Activated T-cell treated with anti-CD3 and anti-CD28 coated beads for 4 hours (primary cell): ENCODE data around the gene GGPS1.
A peak's percentile ranks its signal among the peaks of the same experiment; 100 is the strongest.
"Not testable (repeated sequence)": the region's sequence is repeated elsewhere in the genome, so short reads cannot be mapped to it uniquely, and the experiment has no call there.

Source experiments
- DNase-seq: peaks from one replicate; pipeline ENCODE4 v3.0.0-alpha.2; 2020

GGPS1 gene

GRCh38 chr1:235307158-235308124 is 20.9 kb upstream of the GGPS1 start:
- DNase-seq, result no peak

GRCh38 chr1:235309206-235309605 is 19.2 kb upstream of the GGPS1 start:
- DNase-seq, result not testable (repeated sequence)

- no peak for DNase-seq
Measured at GRCh38 chr1:235313262-235313661, 15.1 kb upstream of the GGPS1 start.

- no peak for DNase-seq
Measured at GRCh38 chr1:235313931-235314678, 14.3 kb upstream of the GGPS1 start.

GRCh38 chr1:235315173-235315572 is 13.2 kb upstream of the GGPS1 start:
- no peak for DNase-seq

GRCh38 chr1:235315735-235316134 is 12.6 kb upstream of the GGPS1 start:
- no peak for DNase-seq

GRCh38 chr1:235317168-235317567 is 11.2 kb upstream of the GGPS1 start:
- no peak for DNase-seq

- DNase-seq, result no peak
Measured at GRCh38 chr1:235319255-235319654, 9.1 kb upstream of the GGPS1 start.

GRCh38 chr1:235320521-235321179 is 7.7 kb upstream of the GGPS1 start:
- DNase-seq, result no peak

GRCh38 chr1:235324296-235324695 is 4.1 kb upstream of the GGPS1 start:
- no peak for DNase-seq

GRCh38 chr1:235325139-235325538 is 3.2 kb upstream of the GGPS1 start:
- no peak for DNase-seq

- DNase-seq, result no peak
Measured at GRCh38 chr1:235325854-235326253, 2.5 kb upstream of the GGPS1 start.

- DNase-seq, result peak; percentile 50
Measured at GRCh38 chr1:235326719-235327558, 1.4 kb upstream of the GGPS1 start.

GRCh38 chr1:235327559-235328270 is 655 bp upstream of the GGPS1 start, which contains the start of gene ARID4B:
TSS of gene ARID4B (minus strand) at chr1:235328179. CDS start at chr1:235326919, 1,260 bp downstream.
- DNase-seq, result peak; percentile 33

GRCh38 chr1:235329139-235329902 is 951 bp downstream of the GGPS1 start:
- peak; percentile 31 for DNase-seq

GRCh38 chr1:235330918-235331285 is 2.5 kb downstream of the GGPS1 start:
- no peak for DNase-seq

- DNase-seq, result no peak
Measured at GRCh38 chr1:235331401-235331800, 3.0 kb downstream of the GGPS1 start.

GRCh38 chr1:235336903-235337302 is 8.5 kb downstream of the GGPS1 start:
- no peak for DNase-seq

- DNase-seq, result no peak
Measured at GRCh38 chr1:235339746-235340145, 11.4 kb downstream of the GGPS1 start.

GRCh38 chr1:235341334-235341733 is 13.0 kb downstream of the GGPS1 start:
- DNase-seq, result no peak

GRCh38 chr1:235342039-235342438 is 13.7 kb downstream of the GGPS1 start:
- DNase-seq, result no peak
